Right atrium auricular region (tissue), 2 donors: Measurements from ENCODE around the gene PPP1R12C. TPM values are rescaled to one million over a fixed set of nuclear protein-coding genes. Genes with fewer than 3 reads are reported as not detected.

Experiments used
- DNase-seq: peaks from one replicate; pipeline ENCODE4 v3.0.0-alpha.2; 2019; ENCODE audit warnings: low spot score
- H3K27ac ChIP-seq, 2 donors: fragments of 200-600 bp; sonication (generic); 1 replicate in 1 of 2; 2 replicates in 1 of 2; pipeline ENCODE4 v1.5.1; 2016 to 2019
- H3K27me3 ChIP-seq, 2 donors: fragments of 200-600 bp; sonication (generic); one replicate each; pipeline versions ENCODE4 v1.5.1 to v1.6.0; 2017 to 2019
- H3K36me3 ChIP-seq: fragments of 200-600 bp; sonication (generic); one replicate; pipeline ENCODE4 v1.5.1; 2016
- H3K4me1 ChIP-seq, 2 donors: fragments of 200-600 bp; sonication (generic); one replicate each; pipeline versions ENCODE4 v1.5.1 to v1.6.0; 2017 to 2019
- H3K4me3 ChIP-seq, 2 donors: fragments of 200-600 bp; sonication (generic); 1 replicate in 1 of 2; 2 replicates in 1 of 2; pipeline ENCODE4 v1.5.1; 2017 to 2019; ENCODE audit warnings: mild to moderate bottlenecking in 1 of 2, moderate library complexity in 1 of 2
- H3K9me3 ChIP-seq, 2 donors: fragments of 200-600 bp; sonication (generic); one replicate each; pipeline ENCODE4 v1.5.1; 2019
- CTCF ChIP-seq, 2 donors: fragments of 200-600 bp; sonication (generic); IDR thresholded peaks; one replicate each; pipeline ENCODE4 v1.5.1; 2019; ENCODE audit warnings: antibody characterized with exemption in 2 of 2
- total RNA-seq, 2 donors: library from RNA; depleted of rRNA; stranded (reverse); fragments of >200 nt; gene quantifications; one replicate each; pipeline ENCODE4 v1.1.0, GENCODE V29; 2016

The PPP1R12C gene
- total RNA-seq, 2 donors from 2014 or later, result 98.9 to 205 TPM

DNA sequence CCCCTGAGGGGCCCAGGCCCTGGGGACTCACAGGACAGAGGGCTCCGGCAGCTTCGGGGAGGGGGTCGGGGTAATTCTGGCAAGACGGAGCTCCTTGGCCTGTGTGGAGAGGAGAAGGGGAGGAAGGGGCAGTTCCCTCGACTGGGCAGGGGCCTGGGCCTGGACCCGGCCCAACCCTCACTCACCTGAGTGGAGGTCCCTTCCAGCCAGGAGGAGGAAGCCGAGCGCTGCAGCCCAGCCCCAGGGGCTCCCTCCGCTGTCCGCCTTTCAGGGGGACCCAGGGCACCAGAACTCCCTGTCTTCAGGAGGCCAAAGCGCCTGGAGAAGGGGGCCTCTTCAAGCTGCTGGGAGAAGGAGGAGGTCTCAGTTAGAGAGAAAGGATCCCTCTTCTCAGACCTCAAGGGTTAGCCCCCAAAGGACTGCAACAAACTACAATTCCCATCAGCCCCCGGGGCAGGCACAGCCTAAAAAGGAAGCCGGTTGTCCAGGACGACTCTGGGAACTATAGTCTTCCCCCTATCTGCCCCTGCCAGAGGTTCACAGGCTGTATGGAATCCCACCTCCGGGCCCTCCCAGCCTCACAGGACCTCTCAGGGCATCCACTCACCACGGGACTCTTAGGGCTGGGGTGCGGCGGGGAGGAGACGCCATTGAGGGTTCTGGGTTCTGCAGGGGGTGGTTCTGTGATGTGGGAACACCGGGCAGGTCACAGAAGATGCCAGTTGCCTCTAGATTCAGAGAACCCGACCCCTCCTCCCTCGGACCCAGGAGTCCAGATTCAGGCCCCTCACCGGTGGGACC is 22.0 kb downstream of the PPP1R12C start:
- TF ChIP-seq CTCF (IDR thresholded peaks at IDR 0.05), result no peak
- Histone ChIP-seq H3K36me3 (peaks cover 72% of the 10 kb centered on the region), H3K9me3 (no peaks in the 10 kb centered on the region), H3K27me3 (no peaks in the 10 kb centered on the region), H3K4me1 (peaks cover 0 to 18% of the 10 kb centered on the region in 2 donors), H3K27ac (no peak overlapping the region), H3K4me3 (no peak overlapping the region)
- no peak for DNase-seq

DNA sequence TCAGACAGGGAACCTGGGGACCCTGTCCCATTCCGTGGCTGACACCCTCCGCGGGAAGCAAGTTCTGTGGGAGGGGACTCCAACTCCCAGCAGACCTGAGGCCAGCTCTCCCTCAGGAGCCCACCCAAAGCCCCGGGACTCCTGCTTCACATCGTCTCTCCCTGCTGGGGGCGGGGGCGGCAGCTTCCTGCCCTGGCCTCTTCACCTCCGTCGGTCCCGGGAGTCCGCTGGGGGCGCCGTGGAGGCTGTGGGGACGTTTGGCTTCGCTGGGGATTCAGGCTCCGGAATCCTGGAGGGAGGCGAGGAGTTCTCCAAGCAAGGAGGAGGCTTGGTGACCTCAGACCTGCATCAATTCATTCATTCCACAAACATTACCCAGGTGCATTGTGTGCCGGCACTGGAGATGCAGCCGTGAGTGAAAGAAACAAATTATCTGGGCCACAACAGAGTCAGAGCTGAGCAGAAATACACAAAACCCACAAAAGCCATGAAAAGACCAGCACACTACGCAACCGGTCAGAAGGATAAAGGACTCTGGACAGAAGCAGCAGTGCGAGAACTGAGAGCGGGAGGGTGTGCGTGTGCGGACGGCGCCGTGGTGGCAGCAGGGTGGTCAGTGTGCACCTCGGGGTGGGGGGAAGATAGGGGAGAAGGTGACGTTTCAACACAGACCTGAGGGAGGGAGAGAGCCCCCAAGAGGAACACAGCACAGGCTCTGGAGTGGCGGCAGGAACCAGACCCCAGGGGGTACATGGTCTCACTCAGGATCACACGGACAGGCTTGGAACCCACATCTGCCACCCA is 22.8 kb downstream of the PPP1R12C start:
- Histone ChIP-seq H3K27me3 (no peaks in the 10 kb centered on the region), H3K27ac (no peak overlapping the region), H3K4me3 (no peak overlapping the region), H3K36me3 (peaks cover 72% of the 10 kb centered on the region), H3K9me3 (no peaks in the 10 kb centered on the region), H3K4me1 (peaks cover 0 to 10% of the 10 kb centered on the region in 2 donors)
- no peak for DNase-seq
- no peak for TF ChIP-seq CTCF (IDR thresholded peaks at IDR 0.05)

GRCh38 chr19:55092423-55093318 is 24.8 kb downstream of the PPP1R12C start:
- H3K36me3 ChIP-seq, result peaks cover 53% of the 10 kb centered on the region
- no peak for TF ChIP-seq CTCF (IDR thresholded peaks at IDR 0.05)
- H3K4me1 ChIP-seq, result peaks cover 0 to 9% of the 10 kb centered on the region in 2 donors
- DNase-seq, result no peak
- H3K27ac ChIP-seq, result no peak overlapping the region
- H3K4me3 ChIP-seq, result no peak overlapping the region
- no peaks in the 10 kb centered on the region for H3K9me3 ChIP-seq
- H3K27me3 ChIP-seq, result no peaks in the 10 kb centered on the region

- TF ChIP-seq CTCF (IDR thresholded peaks at IDR 0.05), result no peak
- Histone ChIP-seq H3K9me3 (no peaks in the 10 kb centered on the region), H3K27me3 (no peaks in the 10 kb centered on the region), H3K36me3 (peaks cover 53% of the 10 kb centered on the region), H3K4me1 (peaks cover 0 to 16% of the 10 kb centered on the region in 2 donors), H3K4me3 (no peak overlapping the region), H3K27ac (no peak overlapping the region)
- no peak for DNase-seq
These were observed 25.5 kb downstream of the PPP1R12C start for GRCh38 chr19:55091955-55092354.

- Histone ChIP-seq H3K27me3 (no peaks in the 10 kb centered on the region), H3K27ac (no peak overlapping the region), H3K4me3 (no peak overlapping the region), H3K36me3 (peaks cover 53% of the 10 kb centered on the region), H3K9me3 (no peaks in the 10 kb centered on the region), H3K4me1 (peaks cover 0 to 23% of the 10 kb centered on the region in 2 donors)
- DNase-seq, result no peak
- TF ChIP-seq CTCF (IDR thresholded peaks at IDR 0.05), result no peak
These were observed 26.1 kb downstream of the PPP1R12C start for GRCh38 chr19:55091126-55091910.
